ENCODE measurements around the gene KMT2D.

DNA sequence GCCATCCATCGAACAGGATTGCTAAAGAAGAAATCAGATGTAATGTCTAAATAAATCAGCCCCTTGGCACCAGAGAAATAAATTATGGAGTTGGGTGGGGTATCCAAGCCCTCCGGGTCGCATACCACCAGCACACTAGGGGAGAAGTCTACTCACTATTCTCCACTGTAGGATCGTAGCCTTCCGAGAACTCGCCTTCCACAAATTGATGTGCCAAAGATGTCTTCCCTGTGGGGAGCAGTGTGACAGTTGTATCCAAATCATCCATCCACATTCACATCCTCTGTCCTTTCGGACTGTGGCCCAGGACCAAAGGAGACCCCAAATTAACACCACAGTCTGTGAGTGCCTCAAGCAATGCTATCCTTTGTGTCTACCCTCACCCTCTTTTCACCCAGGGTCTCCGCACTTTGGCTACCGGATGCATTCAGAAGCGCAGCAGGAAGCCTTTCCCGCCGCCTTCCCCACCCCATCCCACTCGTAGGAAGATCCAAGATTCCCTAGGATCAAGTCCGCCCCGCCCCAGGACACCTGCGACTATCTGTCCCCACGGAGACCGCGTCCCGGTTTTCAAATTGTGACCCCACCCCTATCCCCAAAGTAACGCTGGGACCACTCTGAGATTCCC, 8.4 kb upstream of the KMT2D start:
- no peak for TF ChIP-seq POLR2AphosphoS5 (IDR thresholded peaks at IDR 0.05; ENCODE audit: low read depth, low read length)
- TF ChIP-seq POLR2A (IDR thresholded peaks at IDR 0.05; ENCODE audit: low read depth, low read length) = no peak
- no peak for TF ChIP-seq TAF1 (IDR thresholded peaks at IDR 0.05; ENCODE audit: low read depth, low read length)
